NCI-H2196 (cell line): ENCODE results near the gene SUDS3.

Experiments used
- DNase-seq: peaks from one replicate; lab custom pipeline; 2025; ENCODE audit not compliant: unreplicated experiment; lab: John Stamatoyannopoulos, UW

Gene SUDS3

GRCh38 chr12:118446247-118446646, 69.9 kb downstream of the SUDS3 start:
- DNase-seq: no peak

GRCh38 chr12:118447181-118447580, 70.8 kb downstream of the SUDS3 start:
- DNase-seq: no peak

GRCh38 chr12:118448341-118448740, 72.0 kb downstream of the SUDS3 start:
- no peak for DNase-seq

- DNase-seq: no peak
Observed at GRCh38 chr12:118455327-118455726, 79.0 kb downstream of the SUDS3 start.

- no peak for DNase-seq
Observed at GRCh38 chr12:118456741-118457140, 80.4 kb downstream of the SUDS3 start.

- no peak for DNase-seq
Observed at GRCh38 chr12:118459110-118459509, 82.8 kb downstream of the SUDS3 start.

GRCh38 chr12:118463677-118464076, 87.3 kb downstream of the SUDS3 start:
- no peak for DNase-seq

- DNase-seq: no peak
Observed at GRCh38 chr12:118465706-118466105, 89.4 kb downstream of the SUDS3 start.
